ENCODE measurements around the gene ATRX.

ATRX gene

GRCh38 chrX:77484045-77484444 lies 302.0 kb downstream of the ATRX start:
- DNase-seq = no peak

- DNase-seq = no peak
Measured at GRCh38 chrX:77455437-77455836, 330.6 kb downstream of the ATRX start.
